Measurements from ENCODE around the gene IRS1.
"Not testable (repeated sequence)": the region's sequence is repeated elsewhere in the genome, so short reads cannot be mapped to it uniquely, and the experiment has no call there.

IRS1 gene

GRCh38 chr2:226799211-226799975, at the start of gene IRS1:
TSS of gene IRS1 (minus strand) at chr2:226799820. CDS start at chr2:226798738, 1,082 bp downstream.
- DNase-seq (ENCODE audit: low read depth), result no peak

- DNase-seq (ENCODE audit: low read depth), result no peak
Observed at GRCh38 chr2:226849349-226849748, 49.7 kb upstream of the IRS1 start.

GRCh38 chr2:226847511-226847910, 47.9 kb upstream of the IRS1 start:
- no peak for DNase-seq (ENCODE audit: low read depth)

- DNase-seq (ENCODE audit: low read depth), result no peak
Observed at GRCh38 chr2:226847090-226847489, 47.5 kb upstream of the IRS1 start.

- no peak for DNase-seq (ENCODE audit: low read depth)
Observed at GRCh38 chr2:226845386-226846116, 45.9 kb upstream of the IRS1 start.

GRCh38 chr2:226843001-226843400, 43.4 kb upstream of the IRS1 start:
- DNase-seq (ENCODE audit: low read depth), result not testable (repeated sequence)

GRCh38 chr2:226839951-226840350, 40.3 kb upstream of the IRS1 start:
- DNase-seq (ENCODE audit: low read depth), result no peak

- no peak for DNase-seq (ENCODE audit: low read depth)
Observed at GRCh38 chr2:226839161-226839560, 39.5 kb upstream of the IRS1 start.

GRCh38 chr2:226838722-226839121, 39.1 kb upstream of the IRS1 start:
- DNase-seq (ENCODE audit: low read depth), result no peak

GRCh38 chr2:226837787-226838603, 38.4 kb upstream of the IRS1 start:
- DNase-seq (ENCODE audit: low read depth), result no peak

- no peak for DNase-seq (ENCODE audit: low read depth)
Observed at GRCh38 chr2:226837334-226837733, 37.7 kb upstream of the IRS1 start.

- no peak for DNase-seq (ENCODE audit: low read depth)
Observed at GRCh38 chr2:226836548-226836885, 36.9 kb upstream of the IRS1 start.

GRCh38 chr2:226835796-226836547, 36.4 kb upstream of the IRS1 start, which contains the start of gene RHBDD1:
TSS of gene RHBDD1 (plus strand) at chr2:226836054. CDS start at chr2:226864694, 28,640 bp downstream.
- peak; percentile 71 for DNase-seq (ENCODE audit: low read depth)

- DNase-seq (ENCODE audit: low read depth), result no peak
Observed at GRCh38 chr2:226835420-226835795, 35.8 kb upstream of the IRS1 start.

GRCh38 chr2:226834880-226835279, 35.3 kb upstream of the IRS1 start:
- DNase-seq (ENCODE audit: low read depth), result not testable (repeated sequence)

GRCh38 chr2:226832061-226832460, 32.4 kb upstream of the IRS1 start:
- no peak for DNase-seq (ENCODE audit: low read depth)

GRCh38 chr2:226831266-226831665, 31.6 kb upstream of the IRS1 start:
- DNase-seq (ENCODE audit: low read depth), result no peak

GRCh38 chr2:226829721-226830631, 30.4 kb upstream of the IRS1 start:
- DNase-seq (ENCODE audit: low read depth), result no peak

GRCh38 chr2:226828191-226828590, 28.6 kb upstream of the IRS1 start:
- DNase-seq (ENCODE audit: low read depth), result peak; percentile 37

GRCh38 chr2:226825056-226825455, 25.4 kb upstream of the IRS1 start:
- DNase-seq (ENCODE audit: low read depth), result no peak

- no peak for DNase-seq (ENCODE audit: low read depth)
Observed at GRCh38 chr2:226818930-226819329, 19.3 kb upstream of the IRS1 start.
